OCI-LY1 (cell line): ENCODE measurements around the gene TTC9.

Experiments used
- EZH2 ChIP-seq: fragments of 200-600 bp; sonication (generic), shearing (Covaris generic); IDR thresholded peaks from 2 replicates; pipeline ENCODE4 v1.8.0; 2017; ENCODE audit warnings: borderline replicate concordance, mixed run types, mild to moderate bottlenecking, antibody characterized with exemption, low read length, moderate library complexity, mixed read lengths
- TF ChIP-seq, protein P1 (sequence below): fragments of 200-600 bp; sonication (generic), shearing (Covaris generic); IDR thresholded peaks from 2 replicates; pipeline ENCODE4 v1.5.1; 2017; ENCODE audit warnings: mild to moderate bottlenecking, antibody characterized with exemption, low read length, moderate library complexity, mixed read lengths

DNA sequence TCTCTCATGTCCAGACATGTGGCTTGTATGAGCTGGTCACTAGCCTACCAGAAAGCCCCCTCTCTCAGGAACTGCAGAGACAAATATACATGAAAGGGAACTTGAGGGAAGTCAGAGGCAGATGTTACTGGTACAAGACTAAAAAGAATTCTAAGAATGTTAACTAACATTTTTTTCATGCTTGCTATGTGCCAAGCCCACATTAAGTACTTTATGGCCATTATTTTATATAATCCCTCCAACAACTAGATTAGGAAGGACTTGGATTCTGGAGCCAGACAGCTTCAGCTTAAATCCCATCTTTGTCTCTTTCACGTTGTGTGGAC lies 24.6 kb downstream of the TTC9 start:
- TF ChIP-seq, protein P1, sequence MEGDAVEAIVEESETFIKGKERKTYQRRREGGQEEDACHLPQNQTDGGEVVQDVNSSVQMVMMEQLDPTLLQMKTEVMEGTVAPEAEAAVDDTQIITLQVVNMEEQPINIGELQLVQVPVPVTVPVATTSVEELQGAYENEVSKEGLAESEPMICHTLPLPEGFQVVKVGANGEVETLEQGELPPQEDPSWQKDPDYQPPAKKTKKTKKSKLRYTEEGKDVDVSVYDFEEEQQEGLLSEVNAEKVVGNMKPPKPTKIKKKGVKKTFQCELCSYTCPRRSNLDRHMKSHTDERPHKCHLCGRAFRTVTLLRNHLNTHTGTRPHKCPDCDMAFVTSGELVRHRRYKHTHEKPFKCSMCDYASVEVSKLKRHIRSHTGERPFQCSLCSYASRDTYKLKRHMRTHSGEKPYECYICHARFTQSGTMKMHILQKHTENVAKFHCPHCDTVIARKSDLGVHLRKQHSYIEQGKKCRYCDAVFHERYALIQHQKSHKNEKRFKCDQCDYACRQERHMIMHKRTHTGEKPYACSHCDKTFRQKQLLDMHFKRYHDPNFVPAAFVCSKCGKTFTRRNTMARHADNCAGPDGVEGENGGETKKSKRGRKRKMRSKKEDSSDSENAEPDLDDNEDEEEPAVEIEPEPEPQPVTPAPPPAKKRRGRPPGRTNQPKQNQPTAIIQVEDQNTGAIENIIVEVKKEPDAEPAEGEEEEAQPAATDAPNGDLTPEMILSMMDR, result no peak
- no peak for TF ChIP-seq EZH2
